ENCODE results near the gene MAP2K3. TPM values are rescaled to one million over a fixed set of nuclear protein-coding genes. Genes with fewer than 3 reads are reported as not detected.

Gene MAP2K3
- total and polyA plus RNA-seq, 4 donors, result 36.4 to 111 (median 76.7) TPM

DNA sequence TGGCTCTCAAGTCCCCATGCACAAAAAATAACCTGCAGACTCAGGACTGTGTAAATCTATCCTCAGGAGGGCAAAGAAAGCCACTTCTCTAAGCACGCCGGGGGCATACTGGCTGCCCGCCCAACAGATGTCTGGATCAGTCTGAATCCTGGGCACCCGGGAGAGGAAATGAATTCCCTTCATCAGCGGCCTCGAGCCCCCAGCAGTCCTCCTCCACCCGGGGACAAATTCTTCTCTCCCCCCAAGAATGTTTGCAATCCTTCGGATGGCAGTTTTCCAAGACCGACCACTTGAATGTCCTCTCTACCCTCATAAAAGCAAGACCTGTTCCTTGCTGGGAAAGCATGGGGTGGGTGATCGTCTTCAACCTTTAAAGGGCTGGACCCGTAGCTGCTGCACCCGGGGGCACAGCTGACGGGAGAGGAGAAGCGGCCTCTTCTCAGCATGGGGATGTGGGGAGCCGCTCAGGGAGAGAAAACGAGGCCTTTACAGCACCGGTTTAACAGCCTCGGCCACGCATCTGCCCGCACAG, 9.4 kb upstream of the MAP2K3 start:
- 7% methylated on average over 20 of the region's 20 CpGs for WGBS, 2 donors
- H3K9ac ChIP-seq (ENCODE audit: insufficient read depth in 1 of 2, low read length in 2 of 2), result peak overlapping the region in 1 of 2 donors; percentile 27
- no peaks in the 10 kb centered on the region for H3K27me3 ChIP-seq (ENCODE audit: control insufficient read depth in 3 of 3, insufficient read depth in 3 of 3, low read length in 2 of 3)
- H3K9me3 ChIP-seq (ENCODE audit: control insufficient read depth in 4 of 4, insufficient read depth in 3 of 4, low read length in 3 of 4), result no peaks in the 10 kb centered on the region
- ATAC-seq (ENCODE audit: insufficient read depth, low FRiP score) (no peak), DNase-seq (peak; percentile 49 to 69 (median 61))
- peak overlapping the region; percentile 27 for H3K4me3 ChIP-seq
- no peaks in the 10 kb centered on the region for H3K36me3 ChIP-seq (ENCODE audit: control insufficient read depth in 4 of 4, insufficient read depth in 4 of 4, low read length in 4 of 4)
- H3K27ac ChIP-seq (ENCODE audit: low read depth in 1 of 2, low read length in 1 of 2), result peak overlapping the region in 1 of 2 donors; percentile 25
- peaks cover 0 to 13% (median 8%) of the 10 kb centered on the region in 5 donors for H3K4me1 ChIP-seq (ENCODE audit: control insufficient read depth in 5 of 5, insufficient read depth in 5 of 5, low read length in 5 of 5)
- no peak for TF ChIP-seq CTCF (IDR thresholded peaks at IDR 0.05; ENCODE audit: control extremely low read depth, extremely low read depth)

- Histone ChIP-seq H3K4me1 (ENCODE audit: control insufficient read depth in 5 of 5, insufficient read depth in 5 of 5, low read length in 5 of 5) (peaks cover 0 to 13% (median 8%) of the 10 kb centered on the region in 5 donors), H3K27ac (ENCODE audit: low read depth in 1 of 2, low read length in 1 of 2) (peak overlapping the region; percentile 25 to 28), H3K9ac (ENCODE audit: insufficient read depth in 1 of 2, low read length in 2 of 2) (peak overlapping the region in 1 of 2 donors; percentile 27), H3K9me3 (ENCODE audit: control insufficient read depth in 4 of 4, insufficient read depth in 3 of 4, low read length in 3 of 4) (no peaks in the 10 kb centered on the region), H3K36me3 (ENCODE audit: control insufficient read depth in 4 of 4, insufficient read depth in 4 of 4, low read length in 4 of 4) (no peaks in the 10 kb centered on the region), H3K4me3 (peak overlapping the region; percentile 29), H3K27me3 (ENCODE audit: control insufficient read depth in 3 of 3, insufficient read depth in 3 of 3, low read length in 2 of 3) (no peaks in the 10 kb centered on the region)
- TF ChIP-seq CTCF (IDR thresholded peaks at IDR 0.05; ENCODE audit: control extremely low read depth, extremely low read depth), result no peak
- 0 to 1% methylated on average over 51 to 52 of the region's 52 CpGs for WGBS, 2 donors
- DNase-seq (peak; percentile 90 to 92 (median 92)), ATAC-seq (ENCODE audit: insufficient read depth, low FRiP score) (peak; percentile 92)
Observed at GRCh38 chr17:21275579-21276263, 8.8 kb upstream of the MAP2K3 start.

GRCh38 chr17:21276264-21276588, 8.3 kb upstream of the MAP2K3 start:
- DNase-seq, result no peak
- Histone ChIP-seq H3K36me3 (ENCODE audit: control insufficient read depth in 4 of 4, insufficient read depth in 4 of 4, low read length in 4 of 4) (no peaks in the 10 kb centered on the region), H3K9me3 (ENCODE audit: control insufficient read depth in 4 of 4, insufficient read depth in 3 of 4, low read length in 3 of 4) (no peaks in the 10 kb centered on the region), H3K9ac (ENCODE audit: insufficient read depth in 1 of 2, low read length in 2 of 2) (no peak overlapping the region), H3K27ac (ENCODE audit: low read depth in 1 of 2, low read length in 1 of 2) (no peak overlapping the region), H3K27me3 (ENCODE audit: control insufficient read depth in 3 of 3, insufficient read depth in 3 of 3, low read length in 2 of 3) (no peaks in the 10 kb centered on the region), H3K4me1 (ENCODE audit: control insufficient read depth in 5 of 5, insufficient read depth in 5 of 5, low read length in 5 of 5) (peaks cover 0 to 13% (median 8%) of the 10 kb centered on the region in 5 donors), H3K4me3 (no peak overlapping the region)
- 12 to 17% methylated on average over 17 of the region's 17 CpGs for WGBS, 2 donors
- no peak for TF ChIP-seq CTCF (IDR thresholded peaks at IDR 0.05; ENCODE audit: control extremely low read depth, extremely low read depth)
- no peak for ATAC-seq (ENCODE audit: insufficient read depth, low FRiP score)
